NCI-H1105 treated with DMSO at 0.1 percent for 48 hours (cell line): Measurements from ENCODE around the gene KLF7.

Experiments
- DNase-seq: peaks from one replicate; lab custom pipeline; 2025; lab: John Stamatoyannopoulos, UW

Gene KLF7

GRCh38 chr2:207166349-207167098, 776 bp upstream of the KLF7 start:
- peak; percentile 62 for DNase-seq

GRCh38 chr2:207166039-207166348, 246 bp upstream of the KLF7 start:
- DNase-seq, result peak; percentile 98

GRCh38 chr2:207164006-207164831, 1.5 kb downstream of the KLF7 start:
- peak; percentile 14 for DNase-seq

- DNase-seq, result no peak
Observed at GRCh38 chr2:207163756-207164005, 2.1 kb downstream of the KLF7 start.

- DNase-seq, result no peak
Observed at GRCh38 chr2:207163053-207163755, 2.5 kb downstream of the KLF7 start.

GRCh38 chr2:207162316-207162715, 3.4 kb downstream of the KLF7 start:
- DNase-seq, result no peak

- DNase-seq, result peak; percentile 20
Observed at GRCh38 chr2:207161247-207162123, 4.3 kb downstream of the KLF7 start.

- DNase-seq, result no peak
Observed at GRCh38 chr2:207160115-207160514, 5.6 kb downstream of the KLF7 start.

GRCh38 chr2:207159002-207159401, 6.7 kb downstream of the KLF7 start:
- DNase-seq, result no peak

- DNase-seq, result no peak
Observed at GRCh38 chr2:207157731-207158130, 8.0 kb downstream of the KLF7 start.

GRCh38 chr2:207157162-207157481, 8.6 kb downstream of the KLF7 start:
- no peak for DNase-seq

- no peak for DNase-seq
Observed at GRCh38 chr2:207156451-207157161, 9.1 kb downstream of the KLF7 start.

GRCh38 chr2:207155516-207156444, 10.0 kb downstream of the KLF7 start:
- no peak for DNase-seq

- no peak for DNase-seq
Observed at GRCh38 chr2:207154556-207155510, 10.9 kb downstream of the KLF7 start.

- no peak for DNase-seq
Observed at GRCh38 chr2:207153266-207153975, 12.3 kb downstream of the KLF7 start.

- no peak for DNase-seq
Observed at GRCh38 chr2:207151048-207151447, 14.7 kb downstream of the KLF7 start.

- DNase-seq, result no peak
Observed at GRCh38 chr2:207150284-207150683, 15.5 kb downstream of the KLF7 start.
